Endothelial cell of umbilical vein (primary cell): ENCODE data around the gene CD53. TPM values are rescaled to one million over a fixed set of nuclear protein-coding genes. Genes with fewer than 3 reads are reported as not detected.

Experiments
- BruUV-seq: library from RNA; stranded (reverse); fragments of 400-500 nt; replicated peaks from 2 replicates; lab custom pipeline; 2021; lab: Mats Ljungman, UMichigan
- CTCF ChIA-PET: fragments of 300-600, 350-600 bp; sonication (Branson Sonifier 250); formaldehyde crosslinking; loops from one replicate; lab custom pipeline; 2021; ENCODE audit warnings: antibody characterized with exemption, inconsistent platforms; lab: Charles Lee
- POLR2A ChIA-PET: fragments of 300-600, 350-600 bp; sonication (Branson Sonifier 250); formaldehyde crosslinking; loops from one replicate; lab custom pipeline; 2021; ENCODE audit warnings: antibody characterized with exemption, inconsistent platforms; lab: Charles Lee
- DNase-seq: peaks from one replicate; pipeline ENCODE4 v3.0.0-alpha.2; 2011; ENCODE audit warnings: low read depth, low spot score
- FAIRE-seq: peaks from 2 replicates; lab custom pipeline; 2011; peaks lifted over from hg19 to GRCh38; lab: Jason Lieb, UNC
- H2AFZ ChIP-seq: 2 replicates; pipeline ENCODE4 v1.6.0; 2012; ENCODE audit warnings: low read depth, low read length, control low read depth, inconsistent platforms
- H3K27ac ChIP-seq: 2 replicates; pipeline ENCODE4 v1.5.1; 2011; ENCODE audit warnings: low read depth, mild to moderate bottlenecking, control low read depth, low read length, moderate library complexity; ENCODE audit not compliant: insufficient read depth
- H3K27me3 ChIP-seq, 2 experiments: 2 replicates each; pipeline versions ENCODE4 v1.6.0 to v1.6.1; 2011; ENCODE audit warnings: low read length in 2 of 2, mixed read lengths in 1 of 2; ENCODE audit not compliant: control insufficient read depth in 2 of 2, insufficient read depth in 2 of 2
- H3K36me3 ChIP-seq, 2 experiments: 2 replicates in 1 of 2; 3 replicates in 1 of 2; pipeline ENCODE4 v1.5.1; 2011; ENCODE audit warnings: low read length in 2 of 2, mild to moderate bottlenecking in 1 of 2, moderate library complexity in 1 of 2; ENCODE audit not compliant: control insufficient read depth in 2 of 2, insufficient read depth in 2 of 2; ENCODE audit errors: extremely low read depth in 1 of 2
- H3K4me1 ChIP-seq: 3 replicates; pipeline ENCODE4 v1.5.1; 2011; ENCODE audit warnings: mild to moderate bottlenecking, low read length; ENCODE audit not compliant: control insufficient read depth, insufficient read depth; ENCODE audit errors: extremely low read depth
- H3K4me2 ChIP-seq: 2 replicates; pipeline ENCODE4 v1.6.1; 2011; ENCODE audit warnings: low read length, control low read depth, mixed read lengths; ENCODE audit not compliant: insufficient read depth
- H3K4me3 ChIP-seq, 3 experiments: fragments of 200-600 bp in 1 of 3; sonication (generic), shearing (Covaris generic) in 1 of 3; replicated peaks in 1 of 3; 2 replicates each; pipeline ENCODE4 v1.5.1; 2011 to 2016; ENCODE audit warnings: control low read depth in 3 of 3, low read length in 3 of 3, mild to moderate bottlenecking in 2 of 3, inconsistent platforms in 1 of 3, low read depth in 1 of 3, moderate library complexity in 1 of 3; ENCODE audit not compliant: insufficient read depth in 1 of 3
- H3K79me2 ChIP-seq: 2 replicates; pipeline ENCODE4 v1.6.0; 2012; ENCODE audit warnings: low read length, inconsistent platforms; ENCODE audit not compliant: control insufficient read depth, insufficient read depth
- H3K9ac ChIP-seq: replicated peaks from 2 replicates; pipeline ENCODE3; 2011; ENCODE audit warnings: low read length, control low read depth; ENCODE audit not compliant: insufficient read depth; ENCODE audit errors: extremely low read depth
- H3K9me1 ChIP-seq: replicated peaks from 3 replicates; pipeline ENCODE4 v1.6.0; 2011; ENCODE audit warnings: mild to moderate bottlenecking, low read length; ENCODE audit not compliant: control insufficient read depth, insufficient read depth; ENCODE audit errors: extremely low read depth
- H3K9me3 ChIP-seq: replicated peaks from 2 replicates; pipeline ENCODE4 v1.5.1; 2012; ENCODE audit warnings: low read length, inconsistent platforms; ENCODE audit not compliant: control insufficient read depth, insufficient read depth
- H4K20me1 ChIP-seq: replicated peaks from 2 replicates; pipeline ENCODE3; 2011; ENCODE audit warnings: mild to moderate bottlenecking, low read length; ENCODE audit not compliant: control insufficient read depth, insufficient read depth; ENCODE audit errors: extremely low read depth
- EZH2 ChIP-seq: IDR thresholded peaks from 2 replicates; pipeline ENCODE4 v1.6.1; 2012; ENCODE audit warnings: borderline replicate concordance, low read depth, mild to moderate bottlenecking, moderate library complexity, low read length, inconsistent platforms; ENCODE audit not compliant: severe bottlenecking
- FOS ChIP-seq: IDR thresholded peaks from 2 replicates; pipeline ENCODE4 v1.6.1; 2011; ENCODE audit warnings: mild to moderate bottlenecking, low read length, moderate library complexity, borderline replicate concordance; ENCODE audit not compliant: insufficient read depth
- GATA2 ChIP-seq: IDR thresholded peaks from 2 replicates; pipeline ENCODE4 v1.7.0; 2011; ENCODE audit warnings: low read depth, mild to moderate bottlenecking, moderate library complexity, mixed read lengths, low read length; ENCODE audit not compliant: insufficient read length, insufficient read depth
- JUN ChIP-seq: IDR thresholded peaks from 2 replicates; pipeline ENCODE4 v1.6.1; 2011; ENCODE audit warnings: borderline replicate concordance, low read depth; ENCODE audit not compliant: insufficient read length, insufficient read depth
- MAX ChIP-seq: IDR thresholded peaks from 2 replicates; pipeline ENCODE4 v1.6.1; 2011; ENCODE audit not compliant: insufficient read depth, insufficient read length
- MYC ChIP-seq: IDR thresholded peaks from one replicate; pipeline ENCODE4 v1.6.1; 2011; ENCODE audit warnings: mild to moderate bottlenecking, low read depth, low read length
- POLR2A ChIP-seq: IDR thresholded peaks from 2 replicates; pipeline ENCODE4 v1.6.1; 2012; ENCODE audit warnings: low read depth, mild to moderate bottlenecking, control low read depth, low read length
- POLR2AphosphoS5 ChIP-seq: IDR thresholded peaks from 2 replicates; pipeline ENCODE4 v1.6.1; 2012; ENCODE audit warnings: low read depth, mild to moderate bottlenecking, control low read depth, low read length, moderate library complexity; ENCODE audit not compliant: insufficient read depth
- dilution Hi-C: fragments of 300-500 bp; cut with MboI; formaldehyde crosslinking; loops from one replicate; pipeline ENCODE4 v1.15.0; 2019; ENCODE audit warnings: low sequenced_read_pairs; ENCODE audit not compliant: extremely low pct_ligation_motif_present
- intact Hi-C: fragments of 100-400 bp; cut with micrococcal nuclease; formaldehyde crosslinking; loops from one replicate; pipeline ENCODE4 v1.10.0; 2022
- polyA plus RNA-seq, 4 experiments: library from polyadenylated mRNA; depleted of rRNA in 3 of 4; stranded (reverse) in 3 of 4; unstranded in 1 of 4; fragments of >200 nt; gene quantifications; 2 replicates each; pipeline versions ENCODE4 v1.2.1 to v1.2.3, GENCODE V29; 2011 to 2012; ENCODE audit warnings: missing spikeins in 1 of 4
- total RNA-seq: library from RNA; stranded (reverse); gene quantifications from 2 replicates; pipeline ENCODE4 v1.2.3, GENCODE V29; 2021
- TF ChIP-seq, protein P1 (sequence below), 2 donors: IDR thresholded peaks; 1 replicate in 1 of 2; 2 replicates in 1 of 2; pipeline ENCODE4 v1.5.1; 2011; ENCODE audit warnings: low read length in 2 of 2, mild to moderate bottlenecking in 2 of 2, moderate library complexity in 2 of 2, control low read depth in 1 of 2, inconsistent platforms in 1 of 2, low read depth in 1 of 2; ENCODE audit not compliant: insufficient read depth in 1 of 2; ENCODE audit errors: extremely low read depth in 1 of 2

Gene CD53
- total and polyA plus RNA-seq, 2 donors (not counting 3 experiments of a cell fraction or from before 2014, with no cell fraction given) = 0.35 TPM; not detected in 1

GRCh38 chr1:110864287-110864686 is 8.7 kb upstream of the CD53 start:
- Histone ChIP-seq H3K9me1 (no peaks in the 10 kb centered on the region), H3K4me3 (no peak overlapping the region), H3K4me1 (no peaks in the 10 kb centered on the region), H3K9me3 (no peaks in the 10 kb centered on the region), H3K4me2 (no peak overlapping the region), H3K27me3 (no peaks in the 10 kb centered on the region), H3K27ac (no peak overlapping the region), H3K9ac (no peak overlapping the region), H3K79me2 (no peaks in the 10 kb centered on the region), H4K20me1 (no peaks in the 10 kb centered on the region), H2AFZ (no peak overlapping the region), H3K36me3 (no peaks in the 10 kb centered on the region)
- no TSS peak for BruUV-seq
- no peak for FAIRE-seq
- intact Hi-C loops = no loop called here
- ChIA-PET CTCF (no interaction called here), POLR2A (no interaction called here)
- TF ChIP-seq MAX (no peak), JUN (no peak), EZH2 (no peak), POLR2AphosphoS5 (no peak), POLR2A (no peak), MYC (no peak), GATA2 (no peak), FOS (no peak)
- TF ChIP-seq, protein P1, sequence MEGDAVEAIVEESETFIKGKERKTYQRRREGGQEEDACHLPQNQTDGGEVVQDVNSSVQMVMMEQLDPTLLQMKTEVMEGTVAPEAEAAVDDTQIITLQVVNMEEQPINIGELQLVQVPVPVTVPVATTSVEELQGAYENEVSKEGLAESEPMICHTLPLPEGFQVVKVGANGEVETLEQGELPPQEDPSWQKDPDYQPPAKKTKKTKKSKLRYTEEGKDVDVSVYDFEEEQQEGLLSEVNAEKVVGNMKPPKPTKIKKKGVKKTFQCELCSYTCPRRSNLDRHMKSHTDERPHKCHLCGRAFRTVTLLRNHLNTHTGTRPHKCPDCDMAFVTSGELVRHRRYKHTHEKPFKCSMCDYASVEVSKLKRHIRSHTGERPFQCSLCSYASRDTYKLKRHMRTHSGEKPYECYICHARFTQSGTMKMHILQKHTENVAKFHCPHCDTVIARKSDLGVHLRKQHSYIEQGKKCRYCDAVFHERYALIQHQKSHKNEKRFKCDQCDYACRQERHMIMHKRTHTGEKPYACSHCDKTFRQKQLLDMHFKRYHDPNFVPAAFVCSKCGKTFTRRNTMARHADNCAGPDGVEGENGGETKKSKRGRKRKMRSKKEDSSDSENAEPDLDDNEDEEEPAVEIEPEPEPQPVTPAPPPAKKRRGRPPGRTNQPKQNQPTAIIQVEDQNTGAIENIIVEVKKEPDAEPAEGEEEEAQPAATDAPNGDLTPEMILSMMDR (IDR thresholded peaks at IDR 0.05; ENCODE audit: extremely low read depth in 1 of 2, insufficient read depth in 1 of 2, low read depth in 1 of 2, low read length in 2 of 2) = no peak
- DNase-seq = no peak
- dilution Hi-C loops = no loop called here
